HG03280 (cell line): ENCODE measurements around the gene BHLHA15.

ENCODE experiments used
- ATAC-seq: cut with Tn5 transposase; IDR thresholded peaks from one replicate; pipeline ENCODE4 v1.9.1; 2021; ENCODE audit warnings: mild to moderate bottlenecking, moderate library complexity; ENCODE audit not compliant: unreplicated experiment

Gene BHLHA15

DNA sequence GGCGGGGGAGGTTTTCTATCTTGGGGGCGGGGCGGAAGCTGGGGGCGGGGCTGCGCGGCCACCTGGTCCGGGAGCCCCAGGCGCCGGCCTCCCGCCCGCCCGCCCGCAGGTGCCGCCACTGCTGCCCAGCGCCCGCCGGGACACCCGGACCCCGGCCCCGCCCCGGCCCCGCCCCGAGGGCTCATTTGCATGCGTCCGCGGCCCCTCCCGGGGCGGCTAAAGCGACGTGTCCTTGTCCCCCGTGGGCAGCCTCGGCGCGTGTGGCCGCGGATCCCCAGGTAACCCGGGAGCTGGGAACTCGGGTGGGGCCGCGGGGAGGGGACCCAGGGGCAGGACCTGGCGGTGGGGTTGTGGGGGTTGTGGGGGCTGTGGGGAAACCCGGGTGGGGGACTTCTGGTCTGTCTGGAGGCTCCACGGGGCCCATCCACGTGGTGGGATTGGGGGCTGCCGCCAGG is at the start of gene BHLHA15:
BHLHA15 (plus strand) TSS at position 219 of the 455 bp plus-strand sequence. CDS start 871 bp downstream, outside the sequence.
- ATAC-seq, result peak; percentile 53

DNA sequence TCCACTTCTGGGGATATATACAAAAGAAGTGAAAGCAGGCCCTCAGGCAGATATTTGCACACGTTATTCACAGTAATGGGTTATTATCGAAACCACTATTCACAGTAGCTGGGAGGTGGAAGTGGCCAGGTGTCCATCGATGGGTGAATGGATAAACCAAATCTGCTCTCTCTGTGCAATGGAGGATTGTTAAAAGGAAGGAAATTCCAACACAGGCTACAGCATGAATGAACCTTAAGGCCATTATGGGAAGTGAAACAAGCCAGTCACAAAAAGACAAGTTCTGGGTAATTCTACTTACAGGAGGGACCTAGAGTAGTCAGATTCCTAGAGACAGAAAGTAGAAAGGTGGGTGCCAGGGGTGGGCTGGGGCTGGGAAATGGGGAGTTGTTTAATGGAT is 48.5 kb upstream of the BHLHA15 start:
- no peak for ATAC-seq

DNA sequence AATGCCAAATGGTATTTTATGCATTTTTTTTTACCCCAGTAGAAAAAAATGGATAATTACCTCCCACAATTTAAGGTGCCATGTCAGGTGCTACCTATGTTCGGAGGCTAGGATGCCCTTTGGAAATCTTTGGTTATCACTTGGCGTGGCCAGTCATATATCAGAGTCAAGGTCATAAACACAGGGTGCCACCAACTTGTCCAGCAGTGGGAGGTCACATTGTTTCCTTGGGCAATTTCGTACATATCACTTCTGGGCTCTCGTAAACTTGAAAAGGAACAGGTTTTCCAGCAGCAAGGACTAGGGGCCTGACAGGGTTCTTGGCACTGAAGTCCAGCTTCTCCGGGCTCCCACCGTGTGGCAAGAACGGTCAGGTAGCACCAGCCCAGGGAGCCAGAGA is 48.0 kb upstream of the BHLHA15 start:
- ATAC-seq, result no peak

DNA sequence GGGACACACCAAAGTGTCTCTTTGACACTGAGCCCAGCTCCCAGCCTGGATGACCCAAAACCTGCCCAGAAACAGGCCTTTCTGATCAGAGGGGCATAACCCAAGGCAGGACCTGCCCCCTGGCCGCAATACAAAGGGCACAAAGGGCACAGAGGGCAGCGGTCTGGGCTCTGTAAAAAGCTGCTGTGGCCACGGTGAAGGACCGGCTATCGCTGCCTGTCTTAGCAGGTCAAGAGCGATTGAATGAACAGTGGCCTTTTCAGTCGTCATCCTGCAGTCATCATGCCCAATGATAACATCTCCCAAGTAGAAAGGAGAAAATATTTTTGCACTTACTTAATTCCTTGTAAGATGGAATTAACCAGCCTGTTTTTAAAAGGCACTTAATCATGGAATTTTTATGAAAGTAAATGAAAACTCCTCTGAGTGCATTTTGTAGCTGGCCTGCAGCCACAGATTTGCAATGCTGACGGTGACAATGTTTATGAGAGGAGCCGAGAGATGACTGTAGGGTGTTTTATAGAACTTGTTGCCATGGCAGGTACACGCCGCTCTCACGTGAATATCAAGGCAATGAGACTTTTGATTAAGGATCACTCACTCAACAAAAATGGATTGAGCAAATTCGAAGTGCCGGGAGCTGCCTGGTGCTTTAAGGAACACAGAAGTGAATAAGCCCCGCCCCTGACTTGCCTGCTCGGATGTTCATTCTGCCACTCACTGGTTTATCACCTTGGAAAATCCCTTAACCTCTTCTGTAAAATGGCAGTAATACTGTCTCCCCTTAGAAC is 47.3 kb upstream of the BHLHA15 start:
- ATAC-seq, result no peak

DNA sequence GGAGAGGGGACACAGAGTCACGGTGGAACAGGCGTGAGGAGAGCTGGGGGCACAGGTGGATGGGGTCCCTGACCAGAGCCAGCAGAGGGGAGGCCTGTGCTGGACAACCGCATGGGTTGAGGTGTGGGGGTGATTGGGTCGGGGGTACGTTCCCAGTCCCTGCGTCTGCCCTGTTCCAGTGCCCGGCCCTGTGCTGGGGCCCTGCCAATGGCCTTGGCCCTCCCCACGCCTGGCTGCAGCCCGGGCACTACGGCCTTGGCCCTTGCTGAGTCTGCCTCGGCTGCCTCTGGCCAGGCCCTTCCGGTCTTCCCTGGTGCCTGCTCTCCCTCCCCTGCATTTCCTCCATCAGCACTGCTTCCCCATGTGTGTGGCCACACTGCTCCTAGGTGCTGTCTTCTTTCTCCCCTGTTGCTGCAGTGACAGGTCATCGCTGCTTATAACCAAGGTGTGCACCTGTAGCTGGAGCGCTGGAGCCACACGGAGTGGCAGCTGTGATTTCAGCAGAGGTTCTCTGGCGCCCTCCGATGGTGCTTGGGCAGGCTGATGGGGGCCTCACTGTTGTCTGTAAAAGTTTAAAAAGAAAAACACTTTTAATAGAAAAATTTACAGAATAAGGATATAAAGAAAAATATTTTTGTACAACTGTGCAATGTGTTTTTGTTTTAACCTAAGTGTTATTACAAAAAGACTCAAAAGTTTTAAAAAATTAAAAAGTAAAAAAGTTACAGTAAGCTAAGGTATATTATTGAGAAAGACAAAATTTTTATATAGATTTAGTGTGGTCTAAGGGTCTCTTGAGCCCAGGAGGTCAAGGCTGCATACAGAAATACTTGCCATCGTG is 45.2 kb upstream of the BHLHA15 start:
- peak; percentile 65 for ATAC-seq

DNA sequence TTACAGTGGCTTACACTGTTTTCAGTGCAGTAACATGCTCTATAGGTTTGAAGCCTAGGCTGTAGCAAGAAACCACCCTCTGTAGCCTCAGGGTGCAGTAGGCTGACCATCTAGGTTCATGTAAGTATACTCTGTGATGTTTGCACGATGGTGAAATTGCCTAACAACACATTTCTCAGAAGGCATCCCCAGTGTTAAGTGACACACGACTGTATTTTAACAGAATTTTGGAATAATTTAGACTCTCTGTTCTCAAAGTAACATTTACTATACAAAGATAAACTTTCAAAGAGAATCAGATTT is 44.6 kb upstream of the BHLHA15 start:
- ATAC-seq, result no peak

DNA sequence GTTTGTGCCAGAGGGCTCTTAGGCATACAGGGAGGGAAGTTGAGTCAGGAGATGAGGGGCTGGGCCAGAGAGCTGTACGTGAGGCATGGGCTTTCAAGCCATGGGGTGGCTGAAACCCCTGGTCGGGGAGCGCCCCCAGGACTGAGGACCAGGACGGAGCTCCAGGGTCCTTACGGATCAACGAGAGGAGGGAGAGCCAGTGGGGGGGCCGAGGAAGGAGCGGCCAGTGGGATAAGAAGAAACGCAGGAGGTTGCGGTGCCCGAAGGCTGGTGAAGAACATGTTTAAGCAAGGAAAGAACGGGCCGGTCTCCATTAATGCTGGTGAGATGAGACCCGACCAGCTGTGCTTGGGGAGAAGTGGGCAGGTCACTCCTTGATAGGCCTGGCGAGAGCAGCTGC is 43.6 kb upstream of the BHLHA15 start:
- ATAC-seq, result no peak

DNA sequence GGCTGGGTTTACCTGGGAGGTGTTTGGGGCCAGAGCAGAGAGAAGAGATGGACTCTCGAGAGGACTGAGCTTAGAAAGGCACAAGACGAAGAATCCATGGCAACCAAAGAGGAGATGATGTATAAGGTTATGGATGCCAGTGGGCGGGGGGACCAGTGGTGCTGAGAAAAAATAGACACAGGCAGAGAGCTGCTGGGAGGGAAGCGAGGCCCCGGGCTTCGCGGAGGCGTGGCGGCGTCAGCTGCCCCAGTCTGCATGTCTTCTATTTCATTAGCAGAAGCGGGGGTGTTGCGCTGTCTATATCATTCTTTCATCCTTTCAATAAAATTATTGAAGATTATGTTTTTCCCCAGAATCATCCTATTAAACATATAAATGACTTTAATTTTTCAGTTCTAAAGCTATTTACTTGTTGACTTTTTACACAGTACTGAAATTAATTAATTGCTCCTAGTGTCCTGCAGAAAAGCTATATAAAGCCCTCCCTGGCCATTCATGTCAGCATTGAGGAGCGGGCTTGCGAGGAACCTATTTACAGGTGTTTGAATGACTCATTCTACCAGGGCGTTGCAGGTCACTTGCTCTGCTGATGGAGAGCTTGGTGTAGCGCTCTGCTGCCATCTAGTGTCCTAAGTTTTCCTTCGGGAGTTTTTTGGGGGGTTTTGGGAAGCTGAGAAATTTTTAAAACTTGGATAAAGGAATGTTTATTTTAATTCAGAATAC is 42.9 kb upstream of the BHLHA15 start:
- ATAC-seq, result no peak

DNA sequence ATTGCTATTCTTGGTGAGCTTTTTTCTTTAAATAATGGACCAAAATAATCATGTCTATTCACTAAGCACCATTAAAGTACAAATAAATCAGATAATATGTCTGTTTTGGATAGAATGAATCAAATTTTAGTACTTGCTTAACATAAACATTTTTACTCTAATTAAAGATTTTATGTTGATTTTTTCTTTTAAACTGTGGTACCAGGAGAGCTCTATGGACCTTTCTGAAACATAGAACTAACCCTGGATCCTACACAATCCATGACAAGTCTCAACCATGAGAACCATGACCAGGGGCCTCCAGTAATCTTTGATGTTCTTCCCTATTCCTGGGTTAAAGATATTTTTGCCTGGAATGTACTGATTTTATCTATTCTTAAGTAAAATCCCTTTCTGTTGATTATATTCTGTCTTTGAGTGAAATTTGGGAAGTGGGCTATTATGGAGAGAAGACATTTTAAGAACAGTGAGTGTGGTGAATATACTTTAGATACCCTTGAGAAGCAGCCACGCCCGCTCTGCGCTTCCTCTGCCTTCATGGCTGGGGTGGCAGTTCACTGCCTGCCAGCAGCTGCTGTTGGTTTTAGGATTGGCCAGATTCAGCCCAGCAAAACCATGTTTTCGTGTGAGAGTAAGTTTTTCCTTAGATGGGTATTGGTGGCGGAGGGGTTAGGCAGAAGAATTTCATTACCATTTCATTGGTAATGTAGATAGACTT is 42.2 kb upstream of the BHLHA15 start:
- ATAC-seq, result no peak

DNA sequence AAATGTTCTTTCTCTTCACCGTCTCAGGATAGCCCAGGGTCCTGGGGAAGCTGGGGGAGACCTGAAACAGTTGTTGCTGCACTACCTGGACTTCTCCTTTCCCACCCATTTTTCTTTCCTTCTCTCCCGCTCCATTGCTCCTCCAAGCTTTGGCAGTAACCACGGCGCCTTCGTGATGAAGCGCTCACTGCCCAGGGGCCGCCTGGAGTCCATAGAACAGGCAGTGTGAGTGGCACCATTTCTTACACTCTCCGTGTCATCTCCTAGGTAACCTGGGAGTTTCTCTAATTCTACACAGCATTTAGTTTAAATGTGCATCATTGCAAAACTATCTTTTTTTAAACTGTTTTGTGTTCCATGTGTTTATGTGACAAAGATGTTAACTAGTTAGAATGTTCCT is 40.3 kb upstream of the BHLHA15 start:
- ATAC-seq, result no peak

DNA sequence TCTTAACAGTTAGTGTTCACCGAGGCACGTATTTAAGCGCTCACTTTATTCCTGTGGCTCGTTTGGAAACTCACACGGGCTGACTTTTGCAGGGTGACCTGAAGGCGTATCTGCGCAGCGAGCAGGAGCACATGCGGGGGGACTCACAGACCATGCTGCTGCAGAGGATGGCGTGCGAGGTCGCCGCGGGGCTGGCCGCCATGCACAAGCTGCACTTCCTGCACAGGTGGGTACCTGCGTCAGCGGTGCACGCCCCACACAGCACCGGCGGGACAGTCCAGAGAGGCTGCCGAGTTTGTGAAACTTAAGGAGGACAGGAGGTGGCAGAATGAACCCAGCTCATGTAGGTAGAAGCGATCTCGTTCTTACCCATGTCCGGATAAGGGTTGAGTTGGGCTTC is 39.8 kb upstream of the BHLHA15 start:
- no peak for ATAC-seq

DNA sequence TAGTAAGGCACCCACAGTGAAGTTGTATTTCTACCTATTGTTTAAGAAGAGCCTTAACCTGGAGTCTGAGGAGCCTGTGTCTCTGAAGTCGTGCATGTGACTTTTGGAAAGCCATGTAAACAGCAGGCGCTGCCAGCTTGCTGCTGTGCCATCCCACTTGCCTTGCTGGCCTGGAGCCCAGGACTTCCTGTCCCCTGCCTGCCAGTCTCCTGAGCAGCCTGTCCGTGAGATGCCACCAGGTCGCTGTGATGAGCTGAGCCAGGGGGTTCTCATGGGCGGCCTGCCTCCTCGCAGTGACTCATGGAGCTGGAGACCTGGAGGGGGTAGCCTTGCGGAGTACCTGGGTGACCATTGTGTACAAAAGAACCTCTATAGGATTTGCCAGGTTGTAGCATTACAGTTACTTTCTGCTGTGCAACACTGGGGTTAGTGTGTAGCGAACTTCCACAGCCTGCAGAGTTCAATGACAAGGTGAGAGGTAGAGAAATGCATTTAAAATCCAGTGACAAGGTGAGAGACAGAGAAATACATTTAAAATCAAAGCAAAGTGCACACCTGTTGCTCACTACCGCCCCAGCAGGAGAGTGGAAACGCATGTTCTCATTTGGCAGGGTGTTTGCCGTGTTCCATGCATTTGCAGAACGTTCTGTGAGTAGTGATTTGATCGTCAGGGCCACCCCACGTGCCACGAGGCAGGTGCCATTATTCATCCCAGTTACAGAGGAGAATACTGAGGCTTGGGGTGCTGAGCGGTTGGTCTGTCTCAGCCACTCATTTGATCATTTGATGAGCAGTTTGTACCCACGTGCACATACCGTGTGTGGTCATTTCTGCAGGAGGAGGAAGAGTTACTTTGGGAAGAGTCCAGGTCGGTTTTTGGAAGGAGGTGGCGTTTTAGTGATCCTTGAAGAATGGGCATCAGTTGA is 36.6 kb upstream of the BHLHA15 start:
- no peak for ATAC-seq

DNA sequence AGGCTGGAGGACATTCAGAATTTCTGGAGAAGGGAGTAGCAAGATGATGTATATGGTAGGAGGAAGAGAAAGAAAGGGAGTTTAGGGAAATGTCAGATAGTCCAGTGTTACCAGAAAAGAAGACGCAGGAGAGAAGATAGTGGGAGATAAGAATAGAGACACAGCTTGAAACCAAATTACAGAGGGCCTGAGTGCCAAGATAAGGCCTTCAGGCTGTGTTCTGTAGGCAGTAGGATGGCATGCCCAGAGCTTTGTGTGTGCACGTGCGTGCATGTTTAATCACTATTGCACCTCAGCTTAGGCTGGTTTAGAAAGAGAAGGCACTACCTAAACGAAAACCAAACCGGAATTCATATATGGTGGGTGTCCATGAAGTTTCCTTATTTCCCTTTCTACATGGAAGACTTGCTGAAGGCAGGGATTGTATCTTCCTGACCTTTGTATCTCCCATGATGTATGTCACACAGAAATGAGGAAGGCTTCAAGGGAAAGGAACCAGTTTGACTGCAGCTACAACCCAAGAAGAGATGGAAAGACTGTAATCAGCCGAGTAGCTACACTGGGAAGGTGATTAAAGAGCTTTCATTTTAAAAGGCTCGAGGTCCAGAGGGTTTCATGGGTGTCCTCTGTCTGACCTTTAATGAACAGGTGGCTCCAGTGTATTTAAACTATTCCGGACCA is 35.8 kb upstream of the BHLHA15 start:
- ATAC-seq, result no peak

DNA sequence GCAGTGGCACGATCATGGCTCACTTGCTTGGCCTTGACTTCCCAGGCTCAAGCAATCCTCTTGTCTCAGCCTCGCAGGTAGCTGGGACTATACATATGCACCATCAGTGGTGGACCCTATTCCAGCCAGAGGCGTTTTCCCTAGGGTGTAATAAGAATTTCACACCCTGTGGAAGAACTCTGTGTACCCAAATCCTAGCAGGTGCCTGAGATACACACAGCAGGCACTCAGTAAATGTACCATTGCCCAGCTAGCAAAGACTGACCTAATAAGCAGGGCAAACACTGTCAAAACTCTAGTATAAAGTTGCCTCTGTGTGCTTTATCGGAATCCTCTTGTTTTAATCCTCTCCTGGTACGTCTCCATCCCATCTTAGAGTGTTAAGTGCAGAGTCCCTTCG is 33.7 kb upstream of the BHLHA15 start:
- ATAC-seq, result no peak

DNA sequence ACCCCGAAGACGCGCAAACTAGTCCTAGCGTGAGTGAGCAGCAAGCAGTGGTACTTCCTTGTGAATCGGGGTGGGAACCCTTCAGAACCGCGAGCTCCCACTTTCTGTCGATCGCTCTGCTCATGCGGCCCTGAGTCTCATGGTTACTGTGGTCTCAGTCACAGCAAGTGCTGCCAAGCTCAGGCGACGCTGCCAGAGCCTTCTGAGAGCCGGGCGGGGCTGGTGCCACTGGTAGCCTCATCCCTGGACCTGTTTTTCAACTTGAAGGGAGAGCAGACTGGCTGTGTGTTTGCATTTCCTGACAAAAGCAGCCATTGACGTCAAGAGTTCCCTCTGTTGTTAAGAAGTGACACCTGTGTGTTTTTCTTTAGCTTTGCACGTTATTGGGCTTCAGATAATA is 32.9 kb upstream of the BHLHA15 start:
- ATAC-seq, result no peak

DNA sequence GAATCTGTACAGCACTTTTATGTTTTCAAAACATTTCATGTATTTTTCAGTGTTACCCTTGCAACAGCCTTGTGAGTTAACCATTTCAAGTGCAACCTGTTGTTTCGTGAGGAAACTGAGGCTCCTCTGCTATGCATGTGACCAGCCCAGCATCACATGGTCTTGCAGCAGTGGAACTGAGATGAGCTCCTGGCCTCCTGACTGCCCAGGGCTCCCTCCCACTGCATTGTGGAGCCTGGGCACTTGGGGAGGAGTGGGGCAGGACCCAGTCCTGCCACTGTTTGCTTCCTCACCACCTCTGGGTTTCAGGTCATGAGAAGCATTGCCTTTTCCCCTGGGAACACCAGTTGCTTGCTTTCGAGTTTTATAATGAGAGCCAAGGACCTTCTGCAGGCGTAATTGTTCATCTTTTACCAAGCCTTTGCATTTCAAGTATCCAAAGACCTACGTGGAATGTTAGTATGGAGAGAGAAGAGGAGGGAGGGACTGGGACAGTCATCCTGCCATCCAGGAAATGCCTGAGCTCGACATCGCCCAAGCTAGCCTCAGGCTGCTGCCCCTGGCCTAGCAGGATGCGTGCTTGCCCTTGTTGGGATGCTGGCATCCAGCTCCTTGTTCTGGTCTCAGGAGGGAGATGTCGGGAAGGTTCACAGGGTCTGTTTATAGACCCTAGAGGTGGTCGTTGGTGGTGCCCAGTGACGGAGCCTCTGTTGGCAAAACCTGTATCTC is 32.3 kb upstream of the BHLHA15 start:
- ATAC-seq, result no peak

DNA sequence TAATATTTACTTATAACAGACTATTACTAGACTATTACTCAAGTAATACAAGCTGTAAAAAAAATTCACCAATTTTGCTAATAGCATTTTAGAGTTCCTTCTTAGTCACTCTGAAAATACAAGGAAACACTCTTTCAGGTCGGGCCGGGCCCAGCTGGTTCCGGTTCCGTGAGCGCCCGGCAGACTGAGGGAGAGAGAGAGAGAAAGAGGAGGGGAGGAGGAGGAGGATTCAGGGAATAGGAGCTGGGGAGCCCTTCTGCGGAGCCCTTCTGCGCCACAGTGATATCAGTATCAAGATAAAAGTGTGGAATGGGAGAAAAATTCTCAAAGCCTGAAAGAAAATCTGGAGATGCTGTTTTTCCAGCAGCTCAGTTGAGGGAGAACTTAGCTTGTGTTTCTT is 30.5 kb upstream of the BHLHA15 start:
- no peak for ATAC-seq

DNA sequence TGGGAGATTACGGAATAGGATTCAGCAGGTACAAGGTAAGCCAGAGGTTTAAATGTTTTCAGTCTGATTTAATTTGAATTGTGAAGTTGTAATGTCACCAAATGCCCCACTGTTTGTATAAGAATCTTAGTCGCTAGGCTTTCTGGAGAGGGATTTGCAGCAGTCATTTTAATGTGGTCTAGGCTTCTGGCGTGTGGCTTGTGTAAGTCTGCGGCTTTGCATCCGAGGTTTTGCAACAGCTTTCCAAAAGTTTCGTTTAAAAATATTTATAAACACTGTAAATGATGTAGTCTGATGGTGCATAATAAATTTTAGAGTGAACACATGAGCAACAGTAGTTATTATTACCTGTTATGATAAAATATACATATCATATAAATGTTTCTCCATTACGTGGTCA is 26.1 kb upstream of the BHLHA15 start:
- no peak for ATAC-seq
